ENCODE data around the gene WDR82.
"Not testable (repeated sequence)": the region's sequence is repeated elsewhere in the genome, so short reads cannot be mapped to it uniquely, and the experiment has no call there.

WDR82 gene

GRCh38 chr3:52274781-52275180 is 3.7 kb downstream of the WDR82 start:
- peaks cover 12 to 30% of the 10 kb centered on the region in 2 experiments for H3K36me3 ChIP-seq (ENCODE audit: control insufficient read depth in 1 of 2, insufficient read depth in 2 of 2, low read depth in 1 of 2, low read length in 2 of 2)
- H3K27ac ChIP-seq (ENCODE audit: low read length, poor library complexity, severe bottlenecking); H3K14ac ChIP-seq (ENCODE audit: low read length in 2 of 2); DNase-seq; H2AFZ ChIP-seq (ENCODE audit: low read depth, low read length); H3K4me2 ChIP-seq (ENCODE audit: low read length, poor library complexity, severe bottlenecking); H3K4ac ChIP-seq (ENCODE audit: low read depth in 1 of 2, low read length in 2 of 2); H4K91ac ChIP-seq (ENCODE audit: low read length); H2BK120ac ChIP-seq (ENCODE audit: low read depth, low read length); H2BK15ac ChIP-seq (ENCODE audit: low read depth, poor library complexity, severe bottlenecking); H3K4me3 ChIP-seq (ENCODE audit: insufficient read depth in 1 of 2, low read depth in 1 of 2, low read length in 2 of 2); H2BK5ac ChIP-seq (ENCODE audit: low read depth, low read length, poor library complexity, severe bottlenecking); H2AK5ac ChIP-seq (ENCODE audit: low read length, severe bottlenecking); H3K79me1 ChIP-seq (replicated peaks; ENCODE audit: low read length, poor library complexity, severe bottlenecking); H3K9me3 ChIP-seq (ENCODE audit: control insufficient read depth, low read length); H3K18ac ChIP-seq (ENCODE audit: low read depth in 1 of 2, low read length in 2 of 2); H4K8ac ChIP-seq (ENCODE audit: low read length); H3K23ac ChIP-seq (ENCODE audit: low read length in 2 of 2); H3K27me3 ChIP-seq (ENCODE audit: control insufficient read depth in 1 of 2, insufficient read depth in 1 of 2, low read length in 2 of 2); H2BK12ac ChIP-seq (ENCODE audit: low read length in 2 of 2); H3K4me1 ChIP-seq (ENCODE audit: control insufficient read depth, insufficient read depth, low read depth, low read length); H3K9ac ChIP-seq (ENCODE audit: low read length): not testable (repeated sequence)
- WGBS = 98% methylated on average over 18 of the region's 18 CpGs

GRCh38 chr3:52272831-52273230 is 5.6 kb downstream of the WDR82 start:
- 67% methylated on average over 3 of the region's 3 CpGs for WGBS
- Histone ChIP-seq H2BK120ac (ENCODE audit: low read depth, low read length) (no peak overlapping the region), H2AK5ac (ENCODE audit: low read length, severe bottlenecking) (no peak overlapping the region), H2AFZ (ENCODE audit: low read depth, low read length) (no peak overlapping the region), H3K27me3 (ENCODE audit: control insufficient read depth in 1 of 2, insufficient read depth in 1 of 2, low read length in 2 of 2) (no peaks in the 10 kb centered on the region), H3K18ac (ENCODE audit: low read depth in 1 of 2, low read length in 2 of 2) (no peak overlapping the region), H3K4me1 (ENCODE audit: control insufficient read depth, insufficient read depth, low read depth, low read length) (peaks cover 10% of the 10 kb centered on the region), H3K4me2 (ENCODE audit: low read length, poor library complexity, severe bottlenecking) (no peak overlapping the region), H3K9me3 (ENCODE audit: control insufficient read depth, low read length) (no peaks in the 10 kb centered on the region), H3K36me3 (ENCODE audit: control insufficient read depth in 1 of 2, insufficient read depth in 2 of 2, low read depth in 1 of 2, low read length in 2 of 2) (peaks cover 24 to 45% of the 10 kb centered on the region in 2 experiments), H3K4ac (ENCODE audit: low read depth in 1 of 2, low read length in 2 of 2) (no peak overlapping the region), H3K9ac (ENCODE audit: low read length) (peak overlapping the region; percentile 6), H3K4me3 (ENCODE audit: insufficient read depth in 1 of 2, low read depth in 1 of 2, low read length in 2 of 2) (no peak overlapping the region), H3K14ac (ENCODE audit: low read length in 2 of 2) (no peak overlapping the region), H2BK15ac (ENCODE audit: low read depth, poor library complexity, severe bottlenecking) (no peak overlapping the region), H3K79me1 (replicated peaks; ENCODE audit: low read length, poor library complexity, severe bottlenecking) (peaks cover 2% of the 10 kb centered on the region), H2BK5ac (ENCODE audit: low read depth, low read length, poor library complexity, severe bottlenecking) (no peak overlapping the region), H3K27ac (ENCODE audit: low read length, poor library complexity, severe bottlenecking) (no peak overlapping the region), H4K91ac (ENCODE audit: low read length) (no peak overlapping the region), H4K8ac (ENCODE audit: low read length) (no peak overlapping the region), H3K23ac (ENCODE audit: low read length in 2 of 2) (no peak overlapping the region), H2BK12ac (ENCODE audit: low read length in 2 of 2) (no peak overlapping the region)
- DNase-seq = no peak

- not testable (repeated sequence) for H3K9me3 ChIP-seq (ENCODE audit: control insufficient read depth, low read length); H2BK12ac ChIP-seq (ENCODE audit: low read length in 2 of 2); H3K23ac ChIP-seq (ENCODE audit: low read length in 2 of 2); H2AFZ ChIP-seq (ENCODE audit: low read depth, low read length); H2BK120ac ChIP-seq (ENCODE audit: low read depth, low read length); H2AK5ac ChIP-seq (ENCODE audit: low read length, severe bottlenecking); H2BK15ac ChIP-seq (ENCODE audit: low read depth, poor library complexity, severe bottlenecking); H2BK5ac ChIP-seq (ENCODE audit: low read depth, low read length, poor library complexity, severe bottlenecking); H3K4ac ChIP-seq (ENCODE audit: low read depth in 1 of 2, low read length in 2 of 2); H4K91ac ChIP-seq (ENCODE audit: low read length); H3K4me2 ChIP-seq (ENCODE audit: low read length, poor library complexity, severe bottlenecking); H3K79me1 ChIP-seq (replicated peaks; ENCODE audit: low read length, poor library complexity, severe bottlenecking); H3K18ac ChIP-seq (ENCODE audit: low read depth in 1 of 2, low read length in 2 of 2); H3K4me3 ChIP-seq (ENCODE audit: insufficient read depth in 1 of 2, low read depth in 1 of 2, low read length in 2 of 2); H4K8ac ChIP-seq (ENCODE audit: low read length); H3K4me1 ChIP-seq (ENCODE audit: control insufficient read depth, insufficient read depth, low read depth, low read length); H3K27me3 ChIP-seq (ENCODE audit: control insufficient read depth in 1 of 2, insufficient read depth in 1 of 2, low read length in 2 of 2); H3K14ac ChIP-seq (ENCODE audit: low read length in 2 of 2); H3K27ac ChIP-seq (ENCODE audit: low read length, poor library complexity, severe bottlenecking); DNase-seq
- 100% methylated on average over 7 of the region's 9 CpGs for WGBS
- peak overlapping the region; percentile 62 for H3K9ac ChIP-seq (ENCODE audit: low read length)
- peaks cover 24 to 52% of the 10 kb centered on the region in 2 experiments for H3K36me3 ChIP-seq (ENCODE audit: control insufficient read depth in 1 of 2, insufficient read depth in 2 of 2, low read depth in 1 of 2, low read length in 2 of 2)
Measured at GRCh38 chr3:52272172-52272571, 6.3 kb downstream of the WDR82 start.

- Histone ChIP-seq H2BK5ac (ENCODE audit: low read depth, low read length, poor library complexity, severe bottlenecking) (no peak overlapping the region), H3K4me2 (ENCODE audit: low read length, poor library complexity, severe bottlenecking) (no peak overlapping the region), H3K4me1 (ENCODE audit: control insufficient read depth, insufficient read depth, low read depth, low read length) (peaks cover 10% of the 10 kb centered on the region), H3K27ac (ENCODE audit: low read length, poor library complexity, severe bottlenecking) (no peak overlapping the region), H3K14ac (ENCODE audit: low read length in 2 of 2) (no peak overlapping the region), H2AFZ (ENCODE audit: low read depth, low read length) (no peak overlapping the region), H3K9me3 (ENCODE audit: control insufficient read depth, low read length) (no peaks in the 10 kb centered on the region), H3K23ac (ENCODE audit: low read length in 2 of 2) (no peak overlapping the region), H3K27me3 (ENCODE audit: control insufficient read depth in 1 of 2, insufficient read depth in 1 of 2, low read length in 2 of 2) (no peaks in the 10 kb centered on the region), H3K9ac (ENCODE audit: low read length) (peak overlapping the region; percentile 62), H3K79me1 (replicated peaks; ENCODE audit: low read length, poor library complexity, severe bottlenecking) (peaks cover 4% of the 10 kb centered on the region), H2BK15ac (ENCODE audit: low read depth, poor library complexity, severe bottlenecking) (no peak overlapping the region), H4K8ac (ENCODE audit: low read length) (no peak overlapping the region), H2BK120ac (ENCODE audit: low read depth, low read length) (no peak overlapping the region), H4K91ac (ENCODE audit: low read length) (no peak overlapping the region), H2BK12ac (ENCODE audit: low read length in 2 of 2) (no peak overlapping the region), H2AK5ac (ENCODE audit: low read length, severe bottlenecking) (no peak overlapping the region), H3K36me3 (ENCODE audit: control insufficient read depth in 1 of 2, insufficient read depth in 2 of 2, low read depth in 1 of 2, low read length in 2 of 2) (peaks cover 33 to 70% of the 10 kb centered on the region in 2 experiments), H3K4ac (ENCODE audit: low read depth in 1 of 2, low read length in 2 of 2) (no peak overlapping the region), H3K18ac (ENCODE audit: low read depth in 1 of 2, low read length in 2 of 2) (no peak overlapping the region), H3K4me3 (ENCODE audit: insufficient read depth in 1 of 2, low read depth in 1 of 2, low read length in 2 of 2) (no peak overlapping the region)
- WGBS = 49% methylated on average over 8 of the region's 9 CpGs
- no peak for DNase-seq
Measured at GRCh38 chr3:52270252-52270754, 8.1 kb downstream of the WDR82 start.

Measured in mesenchymal stem cell (in vitro differentiated cells and primary cell).